Neural progenitor cell (in vitro differentiated cells): Measurements from ENCODE around the gene ADCK1. TPM values are rescaled to one million over a fixed set of nuclear protein-coding genes. Genes with fewer than 3 reads are reported as not detected.
"Not testable (repeated sequence)": the region's sequence is repeated elsewhere in the genome, so short reads cannot be mapped to it uniquely, and the experiment has no call there.

Experiments
- DNase-seq: peaks from one replicate; pipeline ENCODE4 v3.0.0-alpha.2; 2016; ENCODE audit warnings: low spot score
- H2AFZ ChIP-seq: fragments of 200-600 bp; sonication (generic); replicated peaks from 2 replicates; pipeline ENCODE4 v1.6.1; 2016; ENCODE audit warnings: antibody characterized with exemption
- H3F3A ChIP-seq: fragments of 200-600 bp; sonication (generic); 2 replicates; pipeline ENCODE4 v1.6.1; 2016; ENCODE audit warnings: antibody characterized with exemption, low read depth
- H3K27ac ChIP-seq: fragments of 200-600 bp; sonication (generic); 2 replicates; pipeline ENCODE4 v1.5.1; 2016; ENCODE audit warnings: mild to moderate bottlenecking
- H3K27me3 ChIP-seq: fragments of 200-600 bp; sonication (generic); 2 replicates; pipeline ENCODE4 v1.6.1; 2016; ENCODE audit warnings: mild to moderate bottlenecking, moderate library complexity
- H3K36me3 ChIP-seq: fragments of 200-600 bp; sonication (generic); 2 replicates; pipeline ENCODE4 v1.5.1; 2016
- H3K4me1 ChIP-seq: fragments of 200-600 bp; sonication (generic); 2 replicates; pipeline ENCODE4 v1.6.1; 2016; ENCODE audit warnings: mixed run types
- H3K4me2 ChIP-seq: fragments of 200-600 bp; sonication (generic); 2 replicates; pipeline ENCODE4 v1.6.1; 2016
- H3K4me3 ChIP-seq: fragments of 200-600 bp; sonication (generic); 2 replicates; pipeline ENCODE4 v1.5.1; 2016
- H3K79me2 ChIP-seq: fragments of 200-600 bp; sonication (generic); 2 replicates; pipeline ENCODE4 v1.6.1; 2016; ENCODE audit warnings: low read depth
- H3K9ac ChIP-seq: fragments of 200-600 bp; sonication (generic); 2 replicates; pipeline ENCODE4 v1.6.1; 2016
- H3K9me3 ChIP-seq: fragments of 200-600 bp; sonication (generic); 2 replicates; pipeline ENCODE4 v1.5.1; 2016; ENCODE audit warnings: low read depth
- H4K20me1 ChIP-seq: fragments of 200-600 bp; sonication (generic); 2 replicates; pipeline ENCODE4 v1.6.1; 2016; ENCODE audit warnings: low read depth
- H3K27ac Mint-ChIP-seq: 3 replicates; pipeline ENCODE4 v1.8.0; 2021; ENCODE audit warnings: mixed read lengths
- H3K27me3 Mint-ChIP-seq: 2 replicates; pipeline ENCODE4 v1.8.0; 2022; ENCODE audit warnings: low read depth, mild to moderate bottlenecking, inconsistent platforms, moderate library complexity, mixed read lengths; ENCODE audit not compliant: insufficient read depth
- H3K36me3 Mint-ChIP-seq: 3 replicates; pipeline ENCODE4 v1.8.0; 2021; ENCODE audit warnings: mixed read lengths
- H3K4me1 Mint-ChIP-seq: 3 replicates; pipeline ENCODE4 v1.8.0; 2021; ENCODE audit warnings: mixed read lengths
- H3K4me3 Mint-ChIP-seq: 3 replicates; pipeline ENCODE4 v1.8.0; 2021; ENCODE audit warnings: mild to moderate bottlenecking, moderate library complexity, mixed read lengths
- H3K9me3 Mint-ChIP-seq: 3 replicates; pipeline ENCODE4 v1.8.0; 2020; ENCODE audit warnings: mixed read lengths
- CTCF ChIP-seq: fragments of 200-600 bp; sonication (generic); IDR thresholded peaks from 2 replicates; pipeline ENCODE4 v1.5.1; 2017; ENCODE audit warnings: antibody characterized with exemption, mild to moderate bottlenecking
- EZH2 ChIP-seq: fragments of 200-600 bp; sonication (generic); IDR thresholded peaks from 2 replicates; pipeline ENCODE4 v1.6.1; 2017; ENCODE audit warnings: antibody characterized with exemption, mild to moderate bottlenecking, moderate library complexity
- EZH2phosphoT487 ChIP-seq: fragments of 200-600 bp; sonication (generic); IDR thresholded peaks from 2 replicates; pipeline ENCODE4 v1.6.1; 2017; ENCODE audit warnings: antibody characterized with exemption
- total RNA-seq: library from RNA; depleted of rRNA; stranded (reverse); fragments of >200 nt; gene quantifications from 2 replicates; pipeline ENCODE4 v1.2.3, GENCODE V29; 2015; ENCODE audit warnings: low replicate concordance

The ADCK1 gene
- total RNA-seq, 1 donor from 2014 or later = 1.6 TPM

DNA sequence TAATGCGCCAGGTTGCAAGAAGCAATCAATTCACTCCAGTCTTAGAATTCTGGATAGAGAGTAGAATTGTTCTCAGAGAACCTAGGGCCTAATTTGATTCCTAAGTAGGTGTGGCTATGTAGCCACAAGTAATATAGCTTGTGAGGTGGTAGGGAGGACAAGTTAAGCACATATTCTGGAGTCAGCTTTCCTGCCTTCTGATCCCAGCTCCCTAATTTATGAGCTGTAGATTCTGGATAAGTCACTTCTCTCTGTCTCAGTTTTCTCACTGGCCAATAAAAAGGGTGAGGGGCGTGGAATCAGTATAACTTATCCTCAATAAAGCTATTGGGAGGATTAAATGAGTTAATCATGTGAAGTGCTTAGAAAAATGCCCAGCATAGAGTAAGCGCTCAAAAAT lies 35.9 kb upstream of the ADCK1 start:
- H3K27me3 ChIP-seq = no peaks in the 10 kb centered on the region
- Mint-ChIP-seq H3K4me1 (peaks cover 30% of the 10 kb centered on the region), H3K27ac (no peak overlapping the region), H3K36me3 (peaks cover 2% of the 10 kb centered on the region), H3K4me3 (no peak overlapping the region), H3K27me3 (peaks cover 4% of the 10 kb centered on the region), H3K9me3 (no peaks in the 10 kb centered on the region)
- no peak overlapping the region for H3K4me3 ChIP-seq
- H3K36me3 ChIP-seq = no peaks in the 10 kb centered on the region
- no peak overlapping the region for H3K9ac ChIP-seq
- TF ChIP-seq CTCF (no peak), EZH2 (no peak), EZH2phosphoT487 (no peak)
- peaks cover 18% of the 10 kb centered on the region for H3K4me1 ChIP-seq
- DNase-seq = peak; percentile 6
- H4K20me1 ChIP-seq = peaks cover 14% of the 10 kb centered on the region
- H2AFZ ChIP-seq = no peak overlapping the region
- H3K79me2 ChIP-seq = peaks cover 19% of the 10 kb centered on the region
- no peak overlapping the region for H3K27ac ChIP-seq
- no peak overlapping the region for H3K4me2 ChIP-seq
- peaks cover 9% of the 10 kb centered on the region for H3F3A ChIP-seq
- H3K9me3 ChIP-seq = no peaks in the 10 kb centered on the region

DNA sequence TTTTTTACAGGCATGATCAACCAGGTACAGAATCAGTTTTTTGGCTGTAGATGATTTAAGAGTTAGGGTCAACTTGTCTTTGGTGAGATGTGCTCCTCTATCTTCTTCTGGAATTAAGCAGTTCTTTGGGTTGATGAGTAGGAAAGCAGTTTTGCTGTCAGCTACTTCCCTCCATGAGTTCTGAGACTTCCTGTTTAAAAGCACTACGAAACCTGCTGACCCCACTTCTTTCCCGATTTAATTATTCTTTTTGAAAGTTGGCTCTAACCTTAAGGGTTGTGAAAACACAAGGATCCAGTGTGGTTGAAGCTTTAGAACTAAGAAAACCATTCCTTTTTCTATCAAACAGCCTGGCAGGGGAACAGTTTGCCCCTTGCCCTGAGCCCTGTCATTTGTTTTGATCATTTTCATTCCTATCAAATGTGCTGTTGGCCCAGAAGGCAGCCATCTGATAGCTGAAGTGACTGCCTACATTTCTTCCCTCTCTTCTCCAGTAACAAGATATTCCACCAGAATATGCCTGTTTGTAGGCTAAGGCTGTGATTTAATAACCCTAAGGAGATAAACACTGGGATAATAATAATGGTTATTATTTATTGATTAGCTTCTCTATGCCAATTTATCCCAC lies 31.4 kb upstream of the ADCK1 start:
- not testable (repeated sequence) for H3K4me1 ChIP-seq, DNase-seq, H3K27me3 Mint-ChIP-seq, H3K9me3 Mint-ChIP-seq, H3K79me2 ChIP-seq, H3F3A ChIP-seq, H3K4me3 Mint-ChIP-seq, H3K27ac ChIP-seq, H2AFZ ChIP-seq, H3K4me2 ChIP-seq, H3K36me3 ChIP-seq, H3K36me3 Mint-ChIP-seq, H3K27me3 ChIP-seq, H3K9me3 ChIP-seq, H3K9ac ChIP-seq, H4K20me1 ChIP-seq, H3K4me1 Mint-ChIP-seq, H3K27ac Mint-ChIP-seq, H3K4me3 ChIP-seq

DNA sequence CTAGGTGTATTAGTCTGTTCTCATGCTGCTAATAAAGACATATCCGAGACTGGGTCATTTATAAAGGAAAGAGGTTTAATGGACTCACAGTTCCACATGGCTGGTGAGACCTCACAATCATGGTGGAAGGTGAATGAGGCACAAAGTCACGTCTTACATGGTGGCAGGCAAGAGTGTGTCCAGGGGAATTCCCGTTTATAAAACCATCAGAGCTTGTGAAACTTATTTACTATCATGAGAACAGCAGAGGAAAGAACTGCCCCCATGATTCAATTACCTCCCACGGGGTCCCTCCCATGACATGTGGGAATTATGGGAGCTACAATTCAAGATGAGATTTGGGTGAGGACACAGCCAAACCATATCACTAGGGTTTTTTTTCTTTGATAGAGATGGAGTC lies 25.9 kb upstream of the ADCK1 start:
- H3K27me3 Mint-ChIP-seq, H2AFZ ChIP-seq, H3F3A ChIP-seq, H3K27ac ChIP-seq, H3K4me3 Mint-ChIP-seq, H3K36me3 ChIP-seq, H3K27ac Mint-ChIP-seq, H3K79me2 ChIP-seq, DNase-seq, H3K4me2 ChIP-seq, H3K9me3 ChIP-seq, H3K9ac ChIP-seq, H3K9me3 Mint-ChIP-seq, H3K4me3 ChIP-seq, H3K36me3 Mint-ChIP-seq, H4K20me1 ChIP-seq, H3K4me1 Mint-ChIP-seq, H3K4me1 ChIP-seq, H3K27me3 ChIP-seq: not testable (repeated sequence)

DNA sequence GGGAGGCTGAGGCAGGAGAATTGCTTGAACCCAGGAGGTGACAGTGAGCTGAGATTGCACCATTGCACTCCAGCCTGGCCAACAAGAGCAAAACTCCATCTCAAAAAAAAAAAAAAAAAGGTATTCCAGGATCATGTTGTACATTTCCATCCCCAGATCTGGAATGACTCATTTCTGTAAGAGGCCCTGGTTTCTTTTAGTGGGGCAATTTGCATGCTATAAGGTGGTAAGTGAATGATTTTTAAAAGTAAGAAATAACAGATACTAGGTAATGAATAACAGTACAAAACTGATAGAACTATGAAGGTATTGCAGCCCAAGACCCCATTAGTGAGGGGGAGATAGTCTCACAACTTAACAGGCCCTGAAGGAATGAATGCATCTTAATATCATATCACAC lies 17.7 kb upstream of the ADCK1 start:
- Histone ChIP-seq H3K79me2 (no peaks in the 10 kb centered on the region), H3K4me1 (peaks cover 20% of the 10 kb centered on the region), H2AFZ (no peak overlapping the region), H3K9ac (no peak overlapping the region), H3K9me3 (no peaks in the 10 kb centered on the region), H3K27me3 (no peaks in the 10 kb centered on the region), H3K36me3 (no peaks in the 10 kb centered on the region), H3F3A (peaks cover 22% of the 10 kb centered on the region), H3K4me3 (no peak overlapping the region), H3K4me2 (no peak overlapping the region), H3K27ac (no peak overlapping the region), H4K20me1 (no peaks in the 10 kb centered on the region)
- no peak for DNase-seq
- H3K27ac Mint-ChIP-seq = no peak overlapping the region
- TF ChIP-seq CTCF = no peak
- no peak for TF ChIP-seq EZH2phosphoT487
- TF ChIP-seq EZH2 = no peak
- H3K4me1 Mint-ChIP-seq = peaks cover 16% of the 10 kb centered on the region
- H3K27me3 Mint-ChIP-seq = no peaks in the 10 kb centered on the region
- H3K9me3 Mint-ChIP-seq = no peaks in the 10 kb centered on the region
- H3K36me3 Mint-ChIP-seq = no peaks in the 10 kb centered on the region
- H3K4me3 Mint-ChIP-seq = no peak overlapping the region
